HG02798 (cell line): ENCODE results near the gene ARL11.
A peak's percentile ranks its signal among the peaks of the same experiment; 100 is the strongest.
"Not testable (repeated sequence)": the region's sequence is repeated elsewhere in the genome, so short reads cannot be mapped to it uniquely, and the experiment has no call there.

Source experiments
- ATAC-seq: cut with Tn5 transposase; IDR thresholded peaks from one replicate; pipeline ENCODE4 v1.9.1; 2021; ENCODE audit warnings: mild to moderate bottlenecking; ENCODE audit not compliant: unreplicated experiment, poor library complexity

ARL11 gene

DNA sequence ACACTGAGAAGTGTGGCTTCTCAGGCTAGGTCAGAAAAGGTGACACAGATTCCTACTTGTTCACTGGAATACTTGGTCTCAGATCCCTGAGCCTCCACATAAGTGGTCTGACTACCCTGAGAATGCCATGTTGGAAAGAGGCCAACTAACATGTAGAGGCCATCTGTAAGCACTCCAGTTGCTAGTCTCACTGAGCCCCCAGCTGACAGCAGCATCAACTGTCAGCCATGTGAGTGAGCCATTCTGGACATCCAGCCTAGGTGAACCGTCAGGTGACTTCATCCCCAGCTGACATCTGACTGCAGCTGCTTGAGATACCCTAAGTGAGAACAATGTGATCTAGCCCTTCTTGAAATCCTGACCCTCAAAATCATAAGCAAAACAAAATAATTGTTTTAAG is 18.1 kb upstream of the ARL11 start:
- ATAC-seq: no peak

DNA sequence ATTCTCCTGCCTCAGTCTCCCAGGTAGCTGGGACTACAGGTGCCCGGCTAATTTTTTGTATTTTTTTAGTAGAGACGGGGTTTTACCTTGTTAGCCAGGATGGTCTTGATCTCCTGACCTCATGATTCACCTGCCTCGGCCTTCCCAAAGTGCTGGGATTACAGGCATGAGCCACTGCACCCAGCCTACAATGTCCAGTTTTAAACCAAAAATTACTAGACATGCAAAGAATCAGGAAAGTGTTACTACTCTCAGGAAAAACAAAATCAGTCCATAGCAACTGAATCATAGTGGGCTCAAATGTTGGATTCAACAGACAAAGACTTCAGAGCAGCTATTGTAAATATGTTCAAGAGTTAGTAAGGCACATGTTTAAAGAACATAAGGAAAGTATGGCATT is 16.3 kb upstream of the ARL11 start:
- not testable (repeated sequence) for ATAC-seq

DNA sequence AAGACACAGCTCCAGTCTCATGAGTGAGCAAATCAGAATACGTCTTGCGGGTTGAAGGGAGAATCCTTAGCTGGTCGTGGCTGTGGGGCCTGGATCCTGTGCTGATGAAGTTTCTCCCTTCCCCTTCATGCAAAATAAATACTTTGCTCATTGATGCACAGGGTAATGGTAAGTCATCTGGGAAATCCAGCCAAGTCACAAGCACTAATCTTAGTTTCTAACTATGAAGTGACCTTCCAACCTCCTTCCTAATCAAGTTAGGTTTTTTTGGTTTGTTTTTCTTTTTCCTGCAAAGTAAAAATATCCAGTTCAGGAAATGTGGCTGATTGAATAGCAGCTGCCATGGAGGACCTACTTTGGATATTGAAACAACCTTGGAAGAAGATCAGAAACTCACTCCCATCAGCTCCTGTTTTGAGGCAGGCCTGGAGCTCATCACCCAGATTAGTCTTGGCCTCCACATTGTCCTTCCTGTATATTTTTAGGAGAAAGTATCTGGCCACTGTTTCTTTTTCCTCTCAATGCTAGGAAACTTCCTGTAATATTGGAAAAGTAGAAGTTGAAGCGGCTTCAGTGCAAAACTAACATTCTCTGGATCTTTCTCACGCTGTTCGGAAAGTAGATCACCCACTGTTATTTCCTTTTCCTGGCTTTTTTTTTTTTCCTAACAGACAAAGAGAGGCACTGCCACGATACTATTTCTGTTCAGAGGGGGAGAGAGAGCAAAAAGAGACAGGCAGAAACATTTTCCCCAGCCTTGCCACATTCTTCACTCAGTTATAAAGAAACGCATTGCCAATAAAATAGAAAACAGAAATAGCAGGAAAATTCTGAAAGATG is 12.3 kb upstream of the ARL11 start:
- ATAC-seq: no peak

DNA sequence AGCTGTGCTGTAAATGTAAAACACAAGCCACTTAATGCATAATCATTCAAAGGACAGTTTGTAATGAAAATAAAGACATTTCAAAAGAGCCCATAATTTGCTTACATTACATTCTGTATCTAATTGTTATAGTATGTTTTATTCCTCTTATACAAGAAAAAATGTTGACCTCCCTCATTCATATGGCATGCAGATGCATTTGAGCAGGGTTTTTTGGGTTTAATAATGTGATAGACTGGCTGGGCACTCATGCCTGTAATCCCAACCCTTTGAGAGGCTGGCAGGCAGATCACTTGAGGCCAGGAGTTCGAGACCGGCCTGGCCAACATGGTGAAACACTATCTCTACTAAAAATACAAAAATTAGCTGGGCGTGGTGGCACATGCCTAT is 11.6 kb upstream of the ARL11 start:
- ATAC-seq: no peak

DNA sequence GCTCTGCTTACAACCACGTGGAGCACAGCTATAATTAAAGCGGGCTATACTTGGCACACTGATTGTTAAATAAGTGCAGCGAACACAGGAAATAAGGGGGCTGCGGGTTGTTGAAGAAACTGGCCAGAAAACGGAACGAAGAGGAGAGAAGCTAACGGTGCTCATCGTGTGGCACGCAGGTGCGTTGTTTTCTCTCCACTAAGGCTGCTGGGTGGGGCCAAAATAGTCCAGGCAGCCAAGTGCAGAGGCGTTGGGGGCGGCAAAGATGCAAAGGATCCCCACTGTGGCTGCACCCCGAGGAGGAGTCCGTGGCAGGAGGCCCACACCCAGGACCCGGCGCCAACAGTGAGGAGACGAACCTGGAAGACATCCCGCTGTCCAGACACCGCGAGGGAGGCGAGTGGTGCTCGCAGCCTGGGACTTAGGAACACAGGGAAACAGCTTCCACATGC is 8.1 kb upstream of the ARL11 start:
- ATAC-seq: peak; percentile 72

DNA sequence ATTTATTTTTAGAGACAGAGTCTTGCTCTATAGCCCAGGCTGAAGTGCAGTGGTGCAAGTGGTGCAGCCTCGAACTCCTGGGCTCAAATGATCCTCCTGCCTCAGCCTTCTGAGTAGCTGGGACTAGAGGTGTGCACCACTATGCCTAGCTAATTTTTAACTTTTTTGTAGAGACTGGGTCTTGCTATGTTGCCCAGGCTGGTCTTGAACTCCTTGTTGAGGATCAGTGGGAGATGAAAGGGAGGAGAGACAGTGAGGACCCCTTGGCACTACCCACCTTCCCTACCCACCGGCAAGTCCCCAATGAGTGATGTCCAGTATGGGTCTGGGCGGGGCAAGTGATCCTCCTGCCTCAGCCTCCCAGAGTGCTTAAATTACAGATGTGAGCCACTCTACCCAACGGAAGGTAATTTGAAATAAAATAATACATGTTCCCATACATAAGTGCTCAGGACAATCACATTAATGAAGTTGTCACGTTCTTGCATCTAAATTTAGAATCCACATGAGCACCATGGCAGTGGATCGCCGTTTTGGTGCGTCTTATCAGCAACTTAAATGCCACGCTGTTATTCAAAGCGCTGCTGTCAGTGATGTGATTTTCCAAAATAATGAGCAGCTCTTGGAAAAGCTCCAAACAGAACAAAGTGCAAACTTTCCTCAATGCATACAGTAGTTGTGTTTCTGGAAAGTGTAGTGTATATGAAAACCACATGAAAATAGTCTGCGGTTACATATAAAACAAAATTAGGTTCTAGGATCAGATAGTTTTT is 5.9 kb upstream of the ARL11 start:
- no peak for ATAC-seq

DNA sequence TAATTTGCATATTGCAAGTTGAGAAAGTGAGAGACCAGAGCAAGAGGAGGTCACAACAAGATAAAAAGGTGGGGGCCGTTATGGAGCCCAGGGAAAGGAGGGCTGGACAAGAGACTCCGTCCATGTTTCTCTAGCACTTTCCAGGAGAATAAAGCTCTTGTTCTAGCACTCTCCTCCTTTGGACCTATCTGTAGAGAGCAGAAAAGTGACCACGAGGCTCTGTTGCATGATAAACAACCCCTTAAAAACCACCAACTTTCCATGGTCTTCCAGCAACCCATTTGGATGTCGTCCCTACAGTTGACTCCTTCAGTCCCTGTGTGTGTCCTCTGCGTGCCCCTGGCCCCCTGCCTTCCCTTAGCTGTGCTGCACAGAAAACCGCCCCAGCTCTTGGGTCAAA is 4.1 kb upstream of the ARL11 start:
- no peak for ATAC-seq

DNA sequence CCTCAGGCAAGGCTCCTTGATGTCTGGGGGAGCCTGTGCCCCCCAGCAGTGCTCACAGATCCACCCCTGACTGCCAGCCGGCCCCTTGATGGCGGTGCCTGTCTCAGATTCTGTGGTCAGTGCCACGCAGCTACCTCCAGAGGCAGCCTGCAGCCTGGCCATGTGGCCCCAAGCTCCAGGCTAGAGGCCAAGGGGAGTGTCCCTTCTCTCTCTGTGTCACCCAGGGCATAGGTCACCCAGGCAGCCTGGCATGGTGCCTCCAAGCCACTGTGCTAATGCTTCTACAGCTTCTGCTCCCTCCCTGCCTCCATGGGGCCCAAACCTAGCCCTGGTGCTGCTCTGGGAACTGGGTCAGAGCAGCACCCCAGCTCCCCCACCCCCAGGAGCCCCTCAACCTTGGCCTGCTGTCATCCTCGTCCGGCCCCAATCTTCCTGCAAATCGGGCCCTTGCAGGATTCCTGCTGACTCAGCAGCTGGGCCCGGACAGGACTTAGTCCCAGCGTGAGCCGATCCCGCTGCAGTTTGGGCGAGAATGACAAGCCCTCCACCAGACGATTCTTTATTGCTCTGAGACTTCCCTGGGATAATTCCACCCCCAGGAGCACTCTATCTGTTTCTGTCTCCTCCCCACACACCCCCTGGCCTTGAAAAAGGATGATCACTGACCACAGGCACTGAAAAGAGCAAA is 2.8 kb upstream of the ARL11 start:
- no peak for ATAC-seq

DNA sequence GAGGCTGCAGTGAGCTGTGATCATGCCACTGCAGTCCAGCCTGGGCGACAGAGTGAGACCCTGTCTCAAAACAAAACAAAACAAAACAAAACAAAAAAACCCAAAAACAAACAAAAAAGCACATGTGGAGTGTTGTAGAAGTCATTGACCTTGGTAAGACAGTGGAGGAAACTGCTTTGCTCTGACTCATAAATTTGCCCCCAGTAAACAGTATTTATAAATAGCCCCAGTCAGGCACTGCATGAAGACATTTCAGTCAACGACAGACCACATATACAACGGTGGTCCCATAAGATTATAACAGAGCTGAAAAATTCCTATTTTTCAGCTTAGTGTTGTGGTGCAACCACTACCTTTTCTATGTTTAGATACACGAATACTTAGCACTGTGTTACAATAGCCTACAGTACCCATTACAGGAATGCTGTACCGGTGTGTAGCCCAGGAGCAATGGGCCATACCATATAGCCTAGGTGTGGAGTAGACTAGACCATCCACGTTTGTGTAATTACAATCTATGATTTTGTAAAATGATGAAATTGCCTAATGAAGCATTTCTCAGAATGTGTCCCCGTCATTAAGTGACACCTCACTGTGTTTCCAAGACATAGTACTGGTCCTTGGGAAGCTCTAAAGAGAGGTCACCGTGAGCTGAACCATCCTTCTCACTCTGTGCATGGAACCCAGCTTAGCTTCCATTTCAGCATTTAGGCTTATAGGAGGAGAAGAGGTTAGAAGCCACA is 1.1 kb downstream of the ARL11 start:
- ATAC-seq: no peak

DNA sequence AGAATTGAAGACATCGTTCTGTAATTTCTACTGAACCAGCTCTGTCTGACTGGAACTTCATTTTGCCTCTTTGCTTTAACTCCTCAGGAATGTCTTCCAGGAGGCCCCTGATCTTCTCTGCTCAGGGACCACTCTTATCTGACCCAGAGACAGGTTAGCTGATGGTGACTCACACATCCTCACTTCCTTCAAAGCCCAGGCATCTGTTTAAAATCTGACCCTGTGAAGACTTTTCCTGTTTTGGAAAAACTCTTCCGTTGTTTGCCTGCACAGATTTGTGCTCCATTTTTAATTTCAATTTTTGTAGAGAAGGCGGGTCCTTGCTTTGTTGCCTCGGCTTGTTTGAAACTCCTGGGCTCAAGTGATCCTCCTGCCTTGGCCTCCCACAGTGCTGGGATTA is 1.6 kb downstream of the ARL11 start:
- ATAC-seq: no peak

DNA sequence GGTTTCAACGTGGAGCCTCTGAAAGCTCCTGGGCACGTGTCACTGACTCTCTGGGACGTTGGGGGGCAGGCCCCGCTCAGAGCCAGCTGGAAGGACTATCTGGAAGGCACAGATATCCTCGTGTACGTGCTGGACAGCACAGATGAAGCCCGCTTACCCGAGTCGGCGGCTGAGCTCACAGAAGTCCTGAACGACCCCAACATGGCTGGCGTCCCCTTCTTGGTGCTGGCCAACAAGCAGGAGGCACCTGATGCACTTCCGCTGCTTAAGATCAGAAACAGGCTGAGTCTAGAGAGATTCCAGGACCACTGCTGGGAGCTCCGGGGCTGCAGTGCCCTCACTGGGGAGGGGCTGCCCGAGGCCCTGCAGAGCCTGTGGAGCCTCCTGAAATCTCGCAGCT is 2.3 kb downstream of the ARL11 start:
- no peak for ATAC-seq

DNA sequence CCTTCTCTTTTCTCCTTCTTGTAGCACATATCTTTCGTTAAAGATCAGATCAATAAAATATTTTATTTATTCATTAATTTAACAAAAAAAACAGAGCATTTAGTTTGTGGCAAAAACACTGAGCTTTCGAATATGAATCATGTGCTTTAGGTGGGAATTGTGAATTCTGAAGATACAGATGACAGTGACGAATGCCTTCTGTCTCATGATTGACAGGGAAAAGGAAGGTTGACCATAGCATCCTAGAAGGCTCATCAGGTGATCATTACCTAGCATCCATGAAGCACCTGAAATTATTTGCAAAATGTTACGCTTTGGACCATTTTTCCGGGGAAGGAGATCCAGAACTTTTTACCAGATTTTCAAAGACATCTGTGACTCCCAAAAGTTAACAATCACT is 3.8 kb downstream of the ARL11 start:
- no peak for ATAC-seq

DNA sequence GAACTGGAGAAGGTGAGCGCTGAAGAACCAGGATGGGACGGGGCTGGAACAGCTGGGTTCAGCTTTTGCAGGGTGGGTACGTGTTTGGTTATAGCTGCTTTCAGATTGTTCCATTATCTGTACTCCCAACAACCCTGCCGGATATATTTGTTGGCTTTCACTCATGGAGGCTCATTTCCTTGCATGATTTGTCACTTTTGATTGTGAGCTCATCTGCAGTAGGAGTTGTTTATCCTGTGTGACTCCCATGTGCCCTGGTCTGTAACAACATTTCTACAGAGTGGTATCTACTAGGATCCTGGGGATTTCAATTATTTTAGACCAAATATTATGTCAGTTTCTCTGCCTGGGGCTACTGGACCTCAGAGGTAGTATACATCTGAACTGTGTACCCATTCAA is 5.4 kb downstream of the ARL11 start:
- ATAC-seq: no peak

DNA sequence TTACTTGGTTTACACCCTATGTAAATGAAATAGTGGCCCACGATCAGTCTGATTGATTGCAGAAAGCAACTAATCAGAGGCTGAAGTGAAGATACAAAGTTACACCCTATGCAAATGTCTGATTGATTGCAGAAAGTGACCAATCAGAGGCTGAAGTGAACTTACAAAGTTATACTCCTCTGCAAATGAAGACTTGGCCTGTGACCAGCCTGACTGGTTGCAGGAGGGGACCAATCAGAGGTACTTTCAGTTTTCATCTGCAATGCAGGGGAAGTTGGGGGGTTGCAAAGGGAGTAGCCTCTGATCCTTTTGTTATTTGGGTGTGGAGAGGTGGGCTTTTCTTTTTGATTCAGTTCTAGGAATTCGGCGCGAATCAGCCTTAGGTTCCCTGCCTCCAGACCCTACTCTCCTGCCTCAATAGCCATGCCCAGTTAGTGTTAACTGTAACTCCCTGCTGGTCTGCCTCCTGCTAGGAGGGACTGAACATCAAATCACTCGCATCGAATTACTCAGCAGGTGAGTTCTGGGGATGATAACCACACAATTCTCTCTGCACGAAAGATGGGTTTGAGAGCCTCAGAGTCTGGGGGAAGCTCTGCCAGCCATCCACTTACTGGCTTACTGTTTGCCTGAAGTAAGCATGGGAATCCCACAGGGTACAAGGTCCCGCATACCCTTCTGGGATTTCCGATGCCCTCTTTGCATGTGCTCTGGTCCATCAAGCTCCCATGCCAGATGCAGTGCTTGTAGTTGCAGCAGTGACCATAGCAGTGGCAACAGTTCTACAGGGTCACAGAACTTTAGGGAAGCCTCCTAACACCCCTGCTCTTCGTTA is 7.5 kb downstream of the ARL11 start:
- ATAC-seq: peak; percentile 79

DNA sequence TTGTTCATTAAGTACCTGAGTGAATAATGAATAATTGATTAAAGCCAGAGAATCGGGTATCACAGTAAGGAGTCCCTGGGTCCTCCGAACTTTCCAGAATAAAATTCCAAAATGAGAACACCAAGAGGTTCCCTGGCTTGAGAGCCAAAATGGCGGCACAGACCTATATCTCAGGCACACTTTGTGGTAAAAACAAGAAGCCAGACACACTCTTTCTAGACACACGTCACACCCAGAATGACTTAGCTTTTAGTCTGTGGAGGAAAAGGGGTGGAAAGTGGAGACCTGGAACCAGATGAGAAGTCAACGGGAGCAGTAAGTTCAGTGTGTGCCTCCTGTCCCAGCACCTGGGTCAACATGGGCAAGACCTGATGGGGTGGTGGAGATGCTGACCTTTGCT is 8.4 kb downstream of the ARL11 start:
- ATAC-seq: no peak

DNA sequence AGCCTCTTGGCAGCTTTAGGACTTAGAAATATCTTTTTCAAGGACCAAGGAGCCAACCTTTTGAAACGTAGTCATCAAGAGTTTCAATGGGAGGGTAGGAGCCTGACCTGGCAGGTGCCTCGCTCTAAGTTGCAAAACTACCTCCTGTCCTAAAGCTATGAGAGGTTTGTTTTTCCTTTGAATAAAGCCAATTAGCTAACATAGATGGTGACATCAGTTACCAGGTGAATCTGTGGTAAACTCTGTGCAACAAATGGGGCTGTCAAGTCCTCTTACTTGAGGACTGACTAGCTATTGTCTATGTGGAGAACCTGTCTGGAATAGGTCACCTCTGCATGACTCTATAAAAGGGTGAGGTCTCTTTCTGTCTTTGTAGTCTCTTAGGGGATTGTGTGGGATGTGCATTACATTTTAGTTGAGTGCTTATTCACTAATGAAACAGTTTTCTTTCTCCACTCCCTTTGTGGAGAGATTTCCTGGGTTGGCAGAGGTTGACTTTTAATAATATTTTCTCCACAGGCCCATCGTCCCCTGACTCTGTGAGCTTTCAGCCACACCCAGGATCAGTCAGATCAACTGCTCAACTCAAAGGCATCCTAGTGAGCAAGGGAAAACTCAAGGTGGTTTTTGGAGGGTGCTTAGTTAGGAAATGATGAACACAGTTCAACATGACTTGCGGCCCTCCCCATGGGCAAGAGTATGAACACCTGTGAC is 9.9 kb downstream of the ARL11 start:
- ATAC-seq: no peak

DNA sequence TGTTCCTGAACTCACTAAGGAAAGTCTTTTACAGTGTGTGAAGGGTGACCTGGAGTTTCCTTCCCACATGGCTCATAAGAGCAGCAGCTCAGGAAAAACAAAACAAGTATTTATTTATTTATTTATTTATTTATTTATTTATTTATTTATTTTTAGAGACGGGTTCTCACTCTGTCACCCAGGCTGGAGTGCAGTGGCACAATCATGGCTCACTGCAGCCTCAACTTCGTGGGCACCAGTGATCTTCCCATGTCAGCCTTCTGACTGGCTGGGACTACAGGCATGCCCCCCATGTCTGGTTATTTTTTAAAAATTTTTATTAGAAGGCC is 10.4 kb downstream of the ARL11 start:
- no peak for ATAC-seq

DNA sequence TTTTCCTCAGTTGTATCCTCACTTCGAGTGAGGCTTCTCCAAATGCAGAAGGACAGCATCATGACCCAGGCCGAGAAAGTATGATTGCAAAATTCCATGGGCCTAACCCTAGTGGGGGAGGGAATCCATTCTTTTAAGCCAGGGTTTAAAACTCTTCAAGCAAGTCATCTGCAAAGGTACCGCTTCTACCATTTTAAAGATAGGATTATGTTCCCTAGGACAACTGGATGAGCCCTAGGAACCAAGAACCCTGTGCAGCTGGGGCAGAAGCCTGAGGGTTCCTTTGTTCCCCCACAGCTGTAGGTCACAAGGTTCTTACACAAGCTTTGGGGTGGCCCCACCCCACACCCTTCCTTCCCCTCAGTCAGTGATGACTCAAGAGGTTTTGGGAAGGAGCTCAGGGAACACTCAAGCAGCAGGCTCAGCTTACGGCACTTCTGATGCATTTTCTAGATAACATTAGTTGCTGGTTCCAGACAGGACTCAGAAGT is 13.5 kb downstream of the ARL11 start:
- ATAC-seq: no peak

DNA sequence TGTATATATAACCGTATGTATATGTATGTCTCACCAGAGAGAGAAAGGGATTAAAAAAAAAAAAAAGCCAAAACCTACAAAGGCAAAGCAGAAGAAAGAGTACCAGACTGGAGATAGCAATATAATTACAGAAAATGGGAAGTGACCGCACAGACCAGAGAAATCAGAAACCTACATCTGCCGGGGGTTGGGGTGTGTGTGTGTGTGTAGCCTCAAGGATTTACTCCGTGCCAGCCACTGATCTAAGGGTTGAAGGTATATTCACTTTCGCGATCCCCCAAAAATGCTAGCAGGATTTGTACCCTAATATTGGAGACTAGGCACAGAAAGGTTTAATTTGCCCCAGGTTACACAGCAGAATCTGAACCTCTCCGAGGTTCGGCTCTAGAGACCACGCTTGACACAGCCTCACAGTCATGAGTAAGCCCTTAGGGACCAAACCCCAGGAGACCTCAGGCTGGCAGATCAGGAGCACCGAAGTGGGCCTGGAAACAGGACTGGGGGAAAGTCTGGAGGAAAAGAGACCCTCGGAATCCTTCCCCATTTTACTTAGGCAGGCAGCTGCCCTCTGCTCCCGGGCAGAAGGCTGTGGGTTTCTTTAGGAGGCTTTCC is 14.8 kb downstream of the ARL11 start:
- ATAC-seq: no peak
